ENCODE results near the gene ASTN2.

The ASTN2 gene

DNA sequence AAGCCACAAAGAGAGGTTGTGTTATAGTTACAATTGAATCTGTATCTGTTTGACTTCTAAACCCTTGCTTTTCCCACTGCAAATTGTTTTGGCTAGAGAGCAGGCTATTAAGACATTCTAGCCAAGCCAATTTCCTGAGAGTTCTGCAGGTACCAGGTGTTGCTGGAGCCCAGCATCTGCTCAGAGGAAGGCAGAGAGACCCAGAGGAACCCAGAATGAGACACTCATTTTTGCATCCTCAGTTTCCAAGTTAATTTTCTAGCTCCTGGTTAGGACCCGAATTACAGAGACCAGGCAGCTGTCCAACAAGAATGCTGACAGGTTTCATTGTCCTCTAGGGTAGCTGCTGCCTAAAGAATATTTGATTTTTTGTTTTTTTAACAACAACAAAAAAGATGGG, 461.6 kb downstream of the ASTN2 start:
- no peak for DNase-seq (ENCODE audit: low read depth)

DNA sequence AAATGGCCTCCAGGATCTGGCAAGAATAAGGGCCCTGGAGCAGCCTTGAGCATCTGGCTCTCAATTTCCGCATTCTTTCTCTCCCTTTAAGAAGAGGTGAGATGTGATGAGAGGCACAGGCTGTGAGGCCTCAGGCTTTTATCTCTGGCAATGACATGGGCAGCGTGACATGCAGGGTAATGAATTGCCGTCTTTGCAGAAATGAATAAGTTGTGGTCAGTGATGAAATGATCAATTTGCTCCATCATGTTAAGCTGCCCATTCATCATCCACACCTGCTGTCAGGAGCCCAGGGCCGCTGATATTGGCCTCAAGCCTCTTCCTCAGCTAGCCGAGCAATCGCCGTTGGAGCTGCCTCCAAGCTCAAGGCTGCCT, 462.4 kb downstream of the ASTN2 start:
- no peak for DNase-seq (ENCODE audit: low read depth)

DNA sequence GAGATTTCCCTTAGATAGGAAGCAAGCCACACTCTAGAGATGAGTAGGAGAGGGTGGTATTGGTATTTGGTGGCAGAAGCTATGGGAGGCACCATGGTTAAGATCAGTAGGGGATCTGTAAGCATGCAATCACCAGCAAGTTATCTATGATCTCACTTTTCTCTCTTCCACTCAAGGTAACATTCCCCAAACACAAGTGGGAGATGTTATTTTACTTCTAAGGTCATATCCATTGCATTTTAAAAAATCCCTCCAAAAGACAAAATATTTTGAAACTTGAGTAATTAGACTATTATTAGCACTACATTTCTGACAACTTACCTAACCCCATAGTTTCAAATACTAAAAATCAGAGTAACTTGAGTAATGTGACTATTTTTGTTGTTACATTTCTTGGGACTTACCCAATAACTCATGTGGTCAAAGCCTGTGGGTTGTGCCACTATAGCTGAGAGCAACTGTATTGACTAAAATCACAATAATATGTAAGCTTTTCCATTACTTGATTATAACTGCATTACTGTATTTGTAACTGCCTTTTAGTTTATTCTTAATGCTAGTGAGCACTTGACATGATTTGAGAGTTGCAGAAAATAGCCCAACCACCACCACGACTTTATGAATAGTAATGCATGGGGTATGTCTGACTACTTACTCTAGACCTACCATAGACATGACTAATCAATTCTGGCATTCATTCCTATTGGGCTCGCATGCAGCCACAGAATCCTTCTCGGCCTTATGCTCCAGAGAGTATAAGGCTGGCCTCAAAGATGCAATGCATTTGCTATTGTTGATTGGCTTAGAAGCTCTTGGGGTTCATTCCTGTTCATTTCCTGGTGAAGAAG, 463.0 kb downstream of the ASTN2 start:
- DNase-seq (ENCODE audit: low read depth) = peak; percentile 98

DNA sequence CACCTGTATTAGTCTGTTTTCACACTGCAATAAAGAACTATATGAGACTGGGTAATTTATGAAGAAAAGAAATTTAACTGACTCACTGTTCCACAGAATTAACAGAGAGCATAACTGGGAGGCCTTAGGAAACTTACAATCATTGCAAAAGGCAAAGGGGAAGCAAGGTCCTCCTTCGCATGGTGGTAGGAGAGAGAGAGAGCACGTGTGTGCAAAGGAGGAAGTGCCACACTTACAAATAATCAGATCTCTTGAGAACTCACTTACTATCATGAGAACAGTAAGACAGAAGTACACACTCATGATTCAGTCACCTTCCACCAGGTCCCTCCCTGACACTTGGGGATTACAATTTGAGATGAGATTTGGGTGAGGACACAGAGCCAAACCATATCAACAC, 469.0 kb downstream of the ASTN2 start:
- DNase-seq (ENCODE audit: low read depth) = no peak

DNA sequence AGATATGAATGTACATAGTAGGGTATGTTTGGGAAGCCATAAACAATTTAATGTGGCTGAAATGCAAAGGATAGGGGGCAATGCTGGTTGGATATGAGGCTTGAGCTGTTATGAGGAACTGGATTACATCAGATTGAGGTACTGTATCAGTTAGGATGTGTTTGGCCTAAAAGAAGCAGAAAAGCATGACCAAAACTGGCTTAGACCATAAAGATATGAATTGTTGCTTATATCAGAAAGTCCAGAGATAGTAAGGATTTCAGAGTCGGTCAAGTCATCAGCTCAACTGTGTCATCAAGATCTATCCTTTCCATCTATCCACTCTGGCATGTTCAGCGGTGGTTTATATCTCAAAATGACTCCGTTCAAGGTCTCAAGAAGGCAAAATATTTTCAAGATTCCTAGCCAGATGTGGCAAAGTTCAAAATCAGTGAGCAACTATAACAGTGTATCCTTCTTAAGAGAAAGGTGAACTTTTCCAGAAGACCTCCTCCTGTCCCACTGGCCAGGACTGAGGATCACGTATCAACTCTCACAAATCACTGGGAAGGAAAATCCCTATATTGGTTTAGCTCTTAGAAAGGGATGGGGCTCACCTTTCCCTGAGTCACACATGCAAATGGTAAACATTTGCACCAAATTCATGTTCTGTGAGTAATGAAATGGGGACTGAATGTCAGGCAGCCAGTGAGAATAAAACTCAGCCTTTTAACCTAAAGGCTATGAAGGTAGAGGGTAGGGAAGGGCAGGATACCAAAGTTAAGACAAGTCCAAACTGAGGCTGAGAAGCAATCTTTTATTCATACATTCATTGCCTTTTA, 469.9 kb downstream of the ASTN2 start:
- no peak for DNase-seq (ENCODE audit: low read depth)

DNA sequence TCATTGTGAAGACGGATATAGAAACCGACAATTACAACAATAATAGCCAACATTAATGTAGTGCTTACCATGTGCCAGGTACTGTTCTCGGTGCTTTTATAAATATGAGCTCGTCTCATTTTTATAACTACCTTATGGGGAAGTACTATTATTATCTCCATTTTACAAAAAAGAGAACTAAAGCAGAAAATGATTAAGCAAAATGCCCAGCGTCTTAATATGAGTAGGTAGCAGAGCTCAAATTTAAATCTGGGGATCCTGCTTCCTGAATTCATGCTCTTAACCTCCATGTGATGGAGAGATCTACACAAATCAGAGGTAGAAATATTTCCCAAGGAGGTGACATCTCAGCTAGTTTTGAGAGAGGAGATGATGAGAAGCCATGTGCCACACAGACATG, 470.9 kb downstream of the ASTN2 start:
- DNase-seq (ENCODE audit: low read depth) = no peak

DNA sequence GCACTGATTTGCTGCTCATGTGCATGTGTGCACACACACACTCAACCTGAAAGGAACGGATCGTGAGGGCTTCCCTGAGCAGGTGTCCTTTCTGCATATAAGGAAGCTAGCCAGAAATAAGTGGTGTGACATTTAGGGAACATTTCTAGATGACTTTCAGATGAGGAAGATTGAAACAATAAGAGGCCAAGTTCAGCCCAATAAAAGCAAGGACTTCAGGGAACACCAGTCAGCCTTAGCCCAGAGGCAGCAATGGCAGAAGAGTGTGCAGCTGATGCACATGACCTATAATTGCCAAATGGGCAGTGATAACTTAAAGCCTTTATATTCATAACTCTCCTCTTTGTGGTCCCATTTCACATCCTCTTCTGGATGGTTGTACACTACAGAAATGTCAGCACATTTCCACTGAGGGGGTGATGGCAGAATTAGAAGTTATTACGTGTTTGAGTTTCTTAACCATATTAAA, 472.2 kb downstream of the ASTN2 start:
- DNase-seq (ENCODE audit: low read depth) = no peak

DNA sequence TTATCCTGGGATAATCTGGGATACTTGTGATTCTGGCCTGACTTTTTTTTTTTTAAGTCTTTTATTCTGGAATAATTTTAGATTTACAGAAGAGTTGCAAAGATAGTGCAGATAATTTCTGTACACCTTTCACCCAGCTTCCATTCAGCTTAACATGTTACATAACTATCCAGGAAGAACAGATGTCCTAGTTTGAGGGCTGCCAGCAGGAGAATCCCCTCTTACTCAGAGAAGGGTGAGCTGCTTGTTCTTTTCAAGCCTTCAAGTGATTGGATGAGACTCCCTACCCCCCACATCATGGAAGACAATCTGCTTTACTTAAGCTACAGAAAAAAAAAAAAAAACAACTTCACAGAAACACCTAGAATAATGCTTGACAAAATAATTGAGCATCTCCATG, 473.6 kb downstream of the ASTN2 start:
- no peak for DNase-seq (ENCODE audit: low read depth)

DNA sequence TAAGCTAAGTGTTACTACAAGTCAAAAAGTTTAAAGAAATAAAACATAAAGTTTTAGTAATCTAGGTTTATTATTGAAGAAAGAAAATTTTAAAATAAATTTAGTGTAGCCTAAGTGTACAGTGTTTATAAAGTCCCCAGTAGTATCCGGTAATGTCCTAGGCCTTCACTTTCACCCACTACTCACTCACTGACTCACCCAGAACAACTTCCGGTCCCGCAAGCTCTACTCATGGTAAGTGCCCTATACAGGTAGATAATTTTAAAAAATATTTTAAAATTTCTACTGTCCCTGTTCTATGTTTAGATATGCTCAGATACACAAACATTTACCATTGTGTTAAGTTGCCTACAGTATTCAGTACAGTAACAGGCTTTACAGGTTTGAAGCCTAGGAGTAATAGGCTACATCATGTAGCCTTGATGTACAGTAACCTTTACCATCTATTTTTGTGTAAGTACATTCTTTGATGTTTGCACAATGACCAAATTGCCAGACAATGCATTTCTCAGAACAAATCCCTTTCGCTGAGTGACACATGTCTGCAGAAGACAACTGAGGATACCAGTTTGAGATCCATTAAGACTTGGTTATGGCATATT, 474.1 kb downstream of the ASTN2 start:
- no peak for DNase-seq (ENCODE audit: low read depth)

DNA sequence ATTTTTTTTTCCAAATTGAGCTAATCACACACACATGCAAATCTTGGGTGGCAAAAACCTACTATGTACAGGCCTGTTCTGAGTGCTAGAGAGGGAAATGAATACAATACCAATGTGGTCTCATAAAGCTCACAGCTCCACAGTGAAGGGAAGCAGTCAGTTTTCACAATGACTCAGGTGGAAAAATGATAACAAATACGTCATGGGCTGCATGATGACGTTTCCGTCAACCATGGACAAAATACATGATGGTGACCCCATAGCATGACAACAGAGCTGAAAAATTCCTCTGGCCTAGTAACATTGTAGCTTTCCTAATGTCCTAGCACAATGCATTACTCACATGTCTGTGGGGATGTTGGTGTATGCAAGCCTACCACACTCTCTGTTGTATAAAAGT, 475.2 kb downstream of the ASTN2 start:
- peak; percentile 22 for DNase-seq (ENCODE audit: low read depth)

DNA sequence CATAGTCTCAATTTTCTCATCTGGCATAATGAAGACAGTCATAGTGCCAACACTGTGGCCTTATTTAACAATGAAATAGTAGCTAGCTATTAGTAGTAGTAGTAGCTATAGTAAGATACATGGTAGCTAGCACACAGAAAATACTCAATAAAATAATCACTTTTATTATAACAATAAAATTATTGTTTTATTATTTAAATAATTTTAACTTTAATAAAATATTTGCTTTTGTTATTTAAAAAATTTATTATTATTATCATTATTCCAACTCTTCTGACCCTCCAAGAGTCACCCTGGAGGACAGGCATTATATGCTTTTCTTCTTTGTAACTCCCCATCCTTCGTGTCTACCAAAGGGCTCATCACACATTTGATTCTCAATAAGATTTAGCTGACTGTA, 475.7 kb downstream of the ASTN2 start:
- no peak for DNase-seq (ENCODE audit: low read depth)

DNA sequence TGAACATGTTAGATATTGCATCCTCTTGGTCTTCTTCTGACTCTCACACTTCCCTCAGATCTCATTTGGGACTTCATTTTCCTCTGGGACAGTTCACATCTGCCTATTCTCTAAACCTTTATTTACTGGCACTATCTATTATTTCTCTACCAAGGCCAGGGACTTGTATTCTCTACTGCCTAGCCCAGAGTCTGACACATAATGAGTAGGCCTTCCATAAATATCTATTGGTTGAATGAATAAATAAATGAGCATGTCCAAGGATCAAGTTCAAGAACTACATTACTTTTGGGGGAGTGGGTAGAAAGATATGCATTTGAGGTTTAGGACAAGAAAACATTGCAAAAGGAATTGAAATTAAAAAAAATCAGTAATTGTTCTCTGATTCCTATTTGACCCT, 477.5 kb downstream of the ASTN2 start:
- no peak for DNase-seq (ENCODE audit: low read depth)

DNA sequence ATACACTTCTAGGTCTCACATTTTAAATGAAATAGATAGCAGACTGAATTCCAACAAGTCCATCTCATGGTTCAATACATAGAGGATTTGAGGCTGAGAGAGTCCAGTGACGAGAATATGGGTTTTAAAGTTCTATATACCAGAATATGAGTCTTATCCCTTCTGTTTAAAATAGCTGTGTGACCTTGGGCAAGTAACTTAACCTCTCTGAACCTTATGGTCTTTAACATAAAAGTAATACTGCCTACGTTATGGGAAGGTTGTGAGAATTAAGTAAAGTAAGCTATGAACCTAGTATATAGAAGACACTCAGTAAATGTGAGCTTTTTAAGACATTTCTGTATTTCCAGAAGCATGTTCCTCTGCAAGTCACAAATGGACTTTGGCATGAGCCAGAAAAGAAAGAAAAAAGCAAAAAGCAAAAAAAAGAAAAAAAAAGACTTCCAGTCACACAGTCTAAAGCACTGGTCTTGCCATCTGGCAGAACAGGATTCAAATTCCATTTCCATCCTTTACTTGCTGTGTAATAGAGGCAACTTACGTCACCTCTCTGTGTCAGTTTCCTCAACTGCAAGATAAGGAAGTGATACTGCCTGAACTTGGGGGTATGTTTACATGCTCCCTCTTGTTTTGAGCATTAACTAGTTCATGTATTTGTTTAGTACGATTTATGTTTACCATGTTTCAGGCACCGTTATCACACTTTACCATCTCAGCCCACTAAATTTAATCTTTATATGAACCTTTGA, 479.5 kb downstream of the ASTN2 start:
- DNase-seq (ENCODE audit: low read depth) = no peak

DNA sequence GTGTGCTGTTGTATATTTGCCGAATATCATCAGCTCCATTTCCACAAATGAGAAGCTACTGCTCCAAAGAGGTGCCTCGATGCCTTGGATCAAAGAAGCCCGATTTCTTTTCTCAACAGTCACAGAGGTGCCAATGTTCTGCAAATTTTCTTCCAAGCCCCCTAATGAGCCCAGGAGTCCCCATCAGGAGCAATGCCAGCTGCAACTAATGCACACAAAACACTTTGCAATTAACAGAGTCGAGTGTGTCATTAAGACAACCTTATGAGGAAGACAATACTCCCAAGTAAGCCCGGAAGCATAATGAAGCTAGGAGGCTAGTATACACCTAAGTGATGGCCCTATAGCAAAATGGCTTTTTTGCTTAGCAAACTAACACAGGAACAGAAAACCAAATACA, 480.7 kb downstream of the ASTN2 start:
- DNase-seq (ENCODE audit: low read depth) = no peak

DNA sequence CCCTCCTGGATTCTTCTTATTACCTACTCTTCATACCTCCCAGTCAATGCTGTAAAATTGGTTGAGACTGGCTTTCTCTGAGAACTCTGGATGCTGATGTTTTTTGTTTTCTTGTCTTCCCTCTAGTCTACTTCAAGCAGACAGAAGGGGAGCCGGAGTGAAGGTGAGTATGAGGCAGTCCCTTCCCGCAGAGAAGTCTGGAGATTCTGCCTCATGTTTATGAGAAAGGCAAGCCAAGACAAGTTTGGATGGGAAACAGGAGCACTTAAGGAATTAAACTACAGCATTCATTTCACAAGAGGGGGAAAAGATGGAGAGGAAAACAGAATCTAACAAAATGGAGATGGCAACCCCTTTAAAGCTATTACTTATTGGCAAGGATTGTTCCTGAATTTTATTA, 481.6 kb downstream of the ASTN2 start:
- DNase-seq (ENCODE audit: low read depth) = no peak

DNA sequence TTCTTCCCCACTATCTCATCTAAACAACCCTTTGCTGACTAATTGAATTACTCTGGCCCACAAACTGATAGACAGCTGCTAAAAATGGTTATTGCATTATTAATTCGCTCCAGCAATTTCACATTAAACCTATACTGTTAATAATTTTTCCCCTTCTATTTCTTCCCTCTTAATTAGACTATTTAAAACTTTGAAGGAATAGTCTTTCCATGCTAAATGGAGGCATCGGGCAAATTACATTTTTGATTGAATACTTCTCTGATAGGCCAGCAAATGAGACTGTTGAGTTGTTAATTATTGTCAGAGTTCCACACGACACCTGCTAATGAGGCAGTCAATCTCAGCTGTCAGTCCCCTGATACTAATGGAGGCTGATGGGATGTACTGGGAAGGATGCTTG, 485.2 kb downstream of the ASTN2 start:
- no peak for DNase-seq (ENCODE audit: low read depth)

DNA sequence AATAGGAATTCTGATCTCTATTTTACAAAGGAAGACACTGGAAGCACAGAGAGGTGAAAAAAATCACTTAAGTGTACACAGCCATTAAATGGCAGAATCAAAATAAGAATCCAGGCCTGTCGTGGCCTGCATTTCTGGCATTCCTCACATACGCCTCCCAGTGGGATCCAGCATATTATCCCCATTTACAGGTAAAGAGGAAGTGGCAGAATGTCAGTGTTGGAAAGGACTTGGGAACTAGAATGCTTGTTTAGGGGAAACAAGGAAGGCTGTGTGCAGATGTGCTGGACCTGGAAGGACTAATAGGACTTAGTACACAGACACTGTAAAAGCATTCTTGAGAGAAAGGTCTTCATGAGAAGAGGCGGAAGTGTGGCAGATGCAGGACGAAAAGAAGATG, 486.0 kb downstream of the ASTN2 start:
- DNase-seq (ENCODE audit: low read depth) = no peak

DNA sequence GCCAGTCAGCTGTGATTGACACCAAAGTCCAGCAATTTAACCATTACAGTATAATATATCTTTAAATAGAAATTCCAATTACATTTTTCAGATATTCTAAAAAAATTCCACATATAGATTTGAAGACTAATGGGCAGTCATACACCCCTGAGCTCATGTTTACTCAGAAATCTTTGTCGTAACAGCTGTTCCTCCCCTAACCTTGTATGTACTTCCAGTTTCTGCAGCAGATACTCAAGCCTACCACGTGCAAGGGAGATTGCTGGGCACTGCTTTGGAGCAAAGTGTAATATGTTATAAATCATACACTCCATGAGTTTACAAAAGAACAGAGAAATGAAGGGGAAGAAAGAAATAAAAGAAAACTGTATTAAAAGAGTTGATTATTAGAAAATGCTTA, 486.6 kb downstream of the ASTN2 start:
- no peak for DNase-seq (ENCODE audit: low read depth)

DNA sequence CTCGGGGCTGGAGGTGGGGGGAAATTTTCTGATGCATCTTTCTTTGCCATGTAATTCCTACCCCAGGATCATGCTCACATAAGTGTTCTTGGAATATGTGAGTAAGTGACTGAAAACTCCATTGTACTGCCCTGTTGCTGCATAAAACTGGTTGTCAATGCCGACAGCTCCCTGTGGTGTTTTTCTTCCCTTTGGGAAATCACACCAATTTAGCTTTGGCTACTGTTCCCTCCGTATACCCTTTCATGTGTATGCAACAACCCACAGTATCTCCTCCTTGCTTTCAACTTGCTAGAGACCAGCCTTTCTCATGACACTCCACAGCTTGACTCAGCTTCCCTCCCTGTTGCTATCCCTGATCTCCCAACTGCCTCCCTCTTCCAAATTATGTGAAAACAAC, 487.1 kb downstream of the ASTN2 start:
- DNase-seq (ENCODE audit: low read depth) = no peak

DNA sequence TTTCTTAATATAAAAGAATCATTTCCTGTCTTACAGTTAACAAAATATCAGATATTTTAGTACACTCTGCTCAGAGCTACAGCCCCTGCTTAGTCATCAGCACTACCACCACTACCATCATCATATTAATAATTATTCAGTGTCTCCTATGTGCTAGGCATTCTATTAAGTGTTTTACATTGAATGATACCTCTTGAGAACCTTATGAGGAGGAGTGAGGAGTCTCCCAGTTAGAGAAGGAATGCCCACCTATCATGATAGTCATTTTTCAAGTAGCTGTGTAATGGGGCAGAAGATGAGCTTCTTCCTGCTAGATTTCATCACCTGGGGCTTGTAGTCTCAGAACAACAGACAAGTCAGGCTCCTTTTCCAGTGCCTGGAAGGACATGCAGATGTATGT, 489.7 kb downstream of the ASTN2 start:
- no peak for DNase-seq (ENCODE audit: low read depth)

DNA sequence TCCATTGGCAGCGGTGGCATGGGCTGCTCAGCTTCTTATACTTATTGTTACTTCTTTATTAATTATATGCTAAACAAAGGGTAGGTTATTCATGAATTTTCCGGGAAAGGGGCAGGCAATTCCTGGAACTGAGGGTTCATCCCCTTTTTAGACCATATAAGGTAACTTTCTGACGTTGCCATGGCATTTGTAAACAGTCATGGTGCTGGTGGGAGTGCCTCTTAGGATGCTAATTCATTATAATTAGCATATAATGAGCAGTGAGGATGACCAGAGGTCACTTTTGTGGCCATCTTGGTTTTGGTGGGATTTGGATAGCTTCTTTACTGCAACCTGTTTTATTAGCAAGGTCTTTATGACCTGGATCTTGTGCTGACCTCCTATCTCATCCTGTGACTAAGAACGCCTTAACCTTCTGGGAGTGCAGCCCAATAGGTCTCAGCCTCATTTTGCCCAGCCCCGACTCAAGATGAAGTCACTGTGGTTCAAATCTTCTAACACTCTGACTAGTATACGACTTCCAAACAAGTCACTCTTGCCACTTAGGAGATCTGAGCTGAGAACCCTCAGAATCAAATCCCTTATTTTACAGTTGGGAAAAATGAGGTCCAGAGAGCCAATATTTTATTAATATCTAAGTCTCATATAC, 490.3 kb downstream of the ASTN2 start:
- DNase-seq (ENCODE audit: low read depth) = no peak
